ENCODE results near the gene NDUFAF2.

DNA sequence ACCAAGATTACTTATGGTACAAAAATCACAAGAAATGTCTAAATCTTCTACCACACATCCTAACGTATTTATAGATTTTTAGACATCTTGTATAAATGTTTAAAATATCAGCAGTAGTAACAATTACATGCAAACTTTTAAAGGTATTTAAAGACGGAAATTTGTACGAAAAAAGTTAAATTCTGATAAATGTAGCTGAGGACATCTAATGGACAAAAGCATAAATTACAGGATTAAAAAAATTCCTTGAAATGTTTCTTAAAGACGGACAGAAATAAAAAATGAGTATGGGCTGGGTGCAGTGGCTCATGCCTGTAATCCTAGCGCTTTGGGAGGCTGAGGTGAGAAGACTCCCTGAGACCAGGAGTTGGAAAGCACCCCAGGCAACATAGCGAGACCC lies 16.0 kb upstream of the NDUFAF2 start:
- TF ChIP-seq, protein P1, sequence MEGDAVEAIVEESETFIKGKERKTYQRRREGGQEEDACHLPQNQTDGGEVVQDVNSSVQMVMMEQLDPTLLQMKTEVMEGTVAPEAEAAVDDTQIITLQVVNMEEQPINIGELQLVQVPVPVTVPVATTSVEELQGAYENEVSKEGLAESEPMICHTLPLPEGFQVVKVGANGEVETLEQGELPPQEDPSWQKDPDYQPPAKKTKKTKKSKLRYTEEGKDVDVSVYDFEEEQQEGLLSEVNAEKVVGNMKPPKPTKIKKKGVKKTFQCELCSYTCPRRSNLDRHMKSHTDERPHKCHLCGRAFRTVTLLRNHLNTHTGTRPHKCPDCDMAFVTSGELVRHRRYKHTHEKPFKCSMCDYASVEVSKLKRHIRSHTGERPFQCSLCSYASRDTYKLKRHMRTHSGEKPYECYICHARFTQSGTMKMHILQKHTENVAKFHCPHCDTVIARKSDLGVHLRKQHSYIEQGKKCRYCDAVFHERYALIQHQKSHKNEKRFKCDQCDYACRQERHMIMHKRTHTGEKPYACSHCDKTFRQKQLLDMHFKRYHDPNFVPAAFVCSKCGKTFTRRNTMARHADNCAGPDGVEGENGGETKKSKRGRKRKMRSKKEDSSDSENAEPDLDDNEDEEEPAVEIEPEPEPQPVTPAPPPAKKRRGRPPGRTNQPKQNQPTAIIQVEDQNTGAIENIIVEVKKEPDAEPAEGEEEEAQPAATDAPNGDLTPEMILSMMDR (IDR thresholded peaks at IDR 0.05; ENCODE audit: low read depth, low read length) = peak; percentile 42
- TF ChIP-seq EZH2phosphoT487 (IDR thresholded peaks at IDR 0.05; ENCODE audit: low read depth) = no peak
